Measurements from ENCODE around the gene TSPAN14. TPM values are rescaled to one million over a fixed set of nuclear protein-coding genes. Genes with fewer than 3 reads are reported as not detected.

Gene TSPAN14
- total RNA-seq, 1 experiment from 2014 or later = not detected

DNA sequence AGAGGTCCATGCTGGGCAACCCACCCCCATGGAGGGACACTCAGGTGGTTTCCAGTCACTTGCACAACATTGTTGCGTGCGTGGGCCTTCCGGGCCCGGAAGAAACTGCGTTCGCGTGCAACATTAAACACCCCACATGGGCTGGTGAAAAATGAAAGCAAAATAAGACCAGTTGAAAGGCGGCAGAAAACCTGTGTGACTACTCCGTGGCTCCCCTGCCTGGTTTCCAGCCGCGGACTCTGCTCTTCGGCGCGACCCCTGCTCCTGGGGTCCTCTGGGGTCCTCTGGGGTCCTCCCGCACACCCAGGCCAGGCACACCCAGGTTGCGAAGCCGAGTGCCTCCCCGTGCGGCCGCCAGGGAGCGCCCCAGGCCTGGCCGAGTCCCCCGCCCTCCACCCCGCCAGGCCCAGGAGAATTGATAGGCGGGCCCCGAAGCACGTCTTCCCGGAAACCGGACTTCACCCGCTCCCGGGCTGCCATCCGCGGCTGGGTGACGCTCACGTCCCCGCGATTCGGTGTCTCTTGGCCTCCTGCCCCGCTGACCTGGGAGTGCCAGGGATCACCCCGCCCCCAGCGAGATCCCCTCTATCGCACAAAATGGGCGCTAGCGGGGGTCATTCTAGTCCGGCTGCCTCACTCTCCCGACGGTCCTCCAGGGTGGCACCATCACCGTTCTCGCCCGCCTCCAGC, 81.7 kb downstream of the TSPAN14 start:
- ChIA-PET CTCF (no interaction called here), POLR2A (ENCODE audit: unreplicated experiment) (no interaction called here)
- H4K20me1 ChIP-seq (ENCODE audit: low read length) = no peaks in the 10 kb centered on the region
- no peaks in the 10 kb centered on the region for H3K79me2 ChIP-seq (ENCODE audit: low read length)
- no peaks in the 10 kb centered on the region for H3F3A ChIP-seq (ENCODE audit: low read length, unreplicated experiment)
- H3K4me2 ChIP-seq (ENCODE audit: low read length) = no peak overlapping the region
- no peaks in the 10 kb centered on the region for H3K9me3 ChIP-seq (ENCODE audit: low read length)
- H3K9ac ChIP-seq (ENCODE audit: low read length) = no peak overlapping the region
- BruUV-seq (replicated peaks) = no TSS peak
- H3K4me3 ChIP-seq (ENCODE audit: low read length) = no peak overlapping the region
- H3K36me3 ChIP-seq (ENCODE audit: low read depth, low read length) = no peaks in the 10 kb centered on the region
- no peaks in the 10 kb centered on the region for H3K27me3 ChIP-seq (ENCODE audit: low read length)
- intact Hi-C loops (cut with micrococcal nuclease) = no loop called here
- no peak for ATAC-seq
- H3K4me1 ChIP-seq (ENCODE audit: insufficient read depth, low read length) = no peaks in the 10 kb centered on the region
- H3K9me2 ChIP-seq (replicated peaks; ENCODE audit: low read length) = no peaks in the 10 kb centered on the region
- DNase-seq = no peak
- no peak overlapping the region for H3K27ac ChIP-seq (ENCODE audit: low read length)
- no peak overlapping the region for H2AFZ ChIP-seq (ENCODE audit: low read length)
- TF ChIP-seq EZH2phosphoT487 (IDR thresholded peaks at IDR 0.05; ENCODE audit: borderline replicate concordance, low read length) = no peak
- TF ChIP-seq, protein P1, sequence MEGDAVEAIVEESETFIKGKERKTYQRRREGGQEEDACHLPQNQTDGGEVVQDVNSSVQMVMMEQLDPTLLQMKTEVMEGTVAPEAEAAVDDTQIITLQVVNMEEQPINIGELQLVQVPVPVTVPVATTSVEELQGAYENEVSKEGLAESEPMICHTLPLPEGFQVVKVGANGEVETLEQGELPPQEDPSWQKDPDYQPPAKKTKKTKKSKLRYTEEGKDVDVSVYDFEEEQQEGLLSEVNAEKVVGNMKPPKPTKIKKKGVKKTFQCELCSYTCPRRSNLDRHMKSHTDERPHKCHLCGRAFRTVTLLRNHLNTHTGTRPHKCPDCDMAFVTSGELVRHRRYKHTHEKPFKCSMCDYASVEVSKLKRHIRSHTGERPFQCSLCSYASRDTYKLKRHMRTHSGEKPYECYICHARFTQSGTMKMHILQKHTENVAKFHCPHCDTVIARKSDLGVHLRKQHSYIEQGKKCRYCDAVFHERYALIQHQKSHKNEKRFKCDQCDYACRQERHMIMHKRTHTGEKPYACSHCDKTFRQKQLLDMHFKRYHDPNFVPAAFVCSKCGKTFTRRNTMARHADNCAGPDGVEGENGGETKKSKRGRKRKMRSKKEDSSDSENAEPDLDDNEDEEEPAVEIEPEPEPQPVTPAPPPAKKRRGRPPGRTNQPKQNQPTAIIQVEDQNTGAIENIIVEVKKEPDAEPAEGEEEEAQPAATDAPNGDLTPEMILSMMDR (conservative IDR thresholded peaks at IDR 0.05; ENCODE audit: low read depth, low read length) = no peak
- TF ChIP-seq EZH2 (IDR thresholded peaks at IDR 0.05; ENCODE audit: low read length, unreplicated experiment) = no peak

DNA sequence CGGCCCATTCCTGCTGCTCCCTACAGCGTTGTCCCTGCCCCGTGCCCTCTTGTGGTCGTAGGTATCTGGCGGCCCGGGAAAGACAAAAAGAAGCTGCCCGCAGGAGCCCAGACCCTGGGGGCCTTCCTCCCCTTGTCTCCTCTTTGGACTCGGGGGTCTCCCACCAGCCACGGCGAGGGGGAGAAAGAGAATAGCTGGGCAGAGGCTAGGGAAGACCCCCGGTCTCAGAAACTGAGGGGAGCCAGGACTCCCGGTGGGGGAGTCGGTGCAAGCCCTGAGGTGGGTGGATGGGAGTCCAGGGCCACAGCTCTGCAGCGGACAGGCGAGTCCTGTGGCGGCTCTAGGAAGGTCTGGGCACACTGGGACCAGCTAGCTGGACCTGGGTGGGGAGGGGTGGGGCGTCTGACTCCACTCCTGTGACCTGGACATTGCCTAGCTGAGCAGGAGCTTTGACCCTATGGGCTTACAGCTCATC, 82.3 kb downstream of the TSPAN14 start:
- intact Hi-C loops (cut with micrococcal nuclease) = no loop called here
- no peaks in the 10 kb centered on the region for H4K20me1 ChIP-seq (ENCODE audit: low read length)
- H3K9me3 ChIP-seq (ENCODE audit: low read length) = no peaks in the 10 kb centered on the region
- ChIA-PET POLR2A (ENCODE audit: unreplicated experiment) (no interaction called here), CTCF (no interaction called here)
- H3K27me3 ChIP-seq (ENCODE audit: low read length) = no peaks in the 10 kb centered on the region
- TF ChIP-seq EZH2phosphoT487 (IDR thresholded peaks at IDR 0.05; ENCODE audit: borderline replicate concordance, low read length) = no peak
- TF ChIP-seq EZH2 (IDR thresholded peaks at IDR 0.05; ENCODE audit: low read length, unreplicated experiment) = no peak
- TF ChIP-seq, protein P1 (conservative IDR thresholded peaks at IDR 0.05; ENCODE audit: low read depth, low read length) = no peak
- no peaks in the 10 kb centered on the region for H3K79me2 ChIP-seq (ENCODE audit: low read length)
- H3F3A ChIP-seq (ENCODE audit: low read length, unreplicated experiment) = no peaks in the 10 kb centered on the region
- ATAC-seq = no peak
- H3K4me1 ChIP-seq (ENCODE audit: insufficient read depth, low read length) = no peaks in the 10 kb centered on the region
- no peaks in the 10 kb centered on the region for H3K36me3 ChIP-seq (ENCODE audit: low read depth, low read length)
- no peaks in the 10 kb centered on the region for H3K9me2 ChIP-seq (replicated peaks; ENCODE audit: low read length)
- H2AFZ ChIP-seq (ENCODE audit: low read length) = no peak overlapping the region
- H3K9ac ChIP-seq (ENCODE audit: low read length) = no peak overlapping the region
- DNase-seq = no peak
- no peak overlapping the region for H3K4me3 ChIP-seq (ENCODE audit: low read length)
- no TSS peak for BruUV-seq (replicated peaks)
- H3K4me2 ChIP-seq (ENCODE audit: low read length) = no peak overlapping the region
- no peak overlapping the region for H3K27ac ChIP-seq (ENCODE audit: low read length)

DNA sequence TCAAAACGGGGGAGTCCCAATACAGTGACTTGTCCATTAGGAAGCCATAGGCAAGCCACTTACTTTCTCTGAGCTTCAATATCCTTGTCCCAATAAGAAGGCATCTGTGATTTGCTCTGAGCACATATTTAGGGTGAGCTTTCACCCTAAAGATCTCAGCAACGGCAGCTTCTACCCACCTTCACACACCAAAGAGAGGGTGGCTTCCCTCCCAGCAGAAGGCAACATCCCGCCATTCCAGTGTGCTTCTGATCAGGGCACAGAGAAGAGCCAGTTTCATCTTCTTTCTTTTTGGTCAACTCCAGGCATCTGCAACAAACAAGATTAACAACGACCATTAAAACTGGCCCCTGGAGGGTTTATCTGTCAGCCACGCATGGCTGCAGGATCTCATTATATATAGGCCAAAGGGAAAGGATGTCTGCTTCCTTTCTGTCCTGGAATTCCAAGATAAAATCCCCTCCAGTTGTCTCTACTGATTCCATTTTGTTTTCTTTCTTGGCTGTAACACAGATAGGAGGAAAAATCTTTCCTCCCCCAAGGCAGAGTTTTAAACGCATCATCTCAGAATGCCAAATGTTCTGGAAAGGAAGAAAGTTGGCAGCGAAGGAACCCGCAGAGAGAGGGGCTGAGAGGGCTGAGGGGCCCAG, 83.1 kb downstream of the TSPAN14 start:
- BruUV-seq (replicated peaks) = no TSS peak
- Histone ChIP-seq H3K36me3 (ENCODE audit: low read depth, low read length) (no peaks in the 10 kb centered on the region), H4K20me1 (ENCODE audit: low read length) (no peaks in the 10 kb centered on the region), H3K9me2 (replicated peaks; ENCODE audit: low read length) (no peaks in the 10 kb centered on the region), H3K9ac (ENCODE audit: low read length) (no peak overlapping the region), H3K9me3 (ENCODE audit: low read length) (no peaks in the 10 kb centered on the region), H3K27ac (ENCODE audit: low read length) (no peak overlapping the region), H2AFZ (ENCODE audit: low read length) (no peak overlapping the region), H3K4me3 (ENCODE audit: low read length) (no peak overlapping the region), H3K4me1 (ENCODE audit: insufficient read depth, low read length) (no peaks in the 10 kb centered on the region), H3K79me2 (ENCODE audit: low read length) (no peaks in the 10 kb centered on the region), H3K27me3 (ENCODE audit: low read length) (no peaks in the 10 kb centered on the region), H3F3A (ENCODE audit: low read length, unreplicated experiment) (no peaks in the 10 kb centered on the region), H3K4me2 (ENCODE audit: low read length) (no peak overlapping the region)
- intact Hi-C loops (cut with micrococcal nuclease) = no loop called here
- ATAC-seq (no peak), DNase-seq (no peak)
- ChIA-PET POLR2A (ENCODE audit: unreplicated experiment) (no interaction called here), CTCF (no interaction called here)
- no peak for TF ChIP-seq EZH2 (IDR thresholded peaks at IDR 0.05; ENCODE audit: low read length, unreplicated experiment)
- TF ChIP-seq EZH2phosphoT487 (IDR thresholded peaks at IDR 0.05; ENCODE audit: borderline replicate concordance, low read length) = no peak
- TF ChIP-seq, protein P1 (conservative IDR thresholded peaks at IDR 0.05; ENCODE audit: low read depth, low read length) = no peak

All from PC-3 (cell line).